HCT116 (cell line): Measurements from ENCODE around the gene CSNK1E.

Experiments used
- CTCF ChIP-seq, 3 experiments: fragments of 200-600 bp in 1 of 3; sonication (generic) in 1 of 3; IDR thresholded peaks in 2 of 3; conservative IDR thresholded peaks in 1 of 3; 2 replicates each; pipeline ENCODE4 v1.5.1; 2012 to 2017; ENCODE audit warnings: low read depth in 2 of 3, low read length in 2 of 3, antibody characterized with exemption in 1 of 3, borderline replicate concordance in 1 of 3, control low read depth in 1 of 3, mild to moderate bottlenecking in 1 of 3, mixed read lengths in 1 of 3, mixed run types in 1 of 3, moderate library complexity in 1 of 3; ENCODE audit not compliant: insufficient read depth in 1 of 3
- POLR2A ChIP-seq: IDR thresholded peaks from 2 replicates; pipeline ENCODE4 v1.7.0; 2011; ENCODE audit warnings: borderline replicate concordance; ENCODE audit not compliant: insufficient read depth, insufficient read length; ENCODE audit errors: extremely low read depth
- POLR2AphosphoS5 ChIP-seq: IDR thresholded peaks from 2 replicates; pipeline ENCODE4 v1.6.1; 2011; ENCODE audit warnings: mild to moderate bottlenecking, low read depth, low read length, moderate library complexity
- RAD21 ChIP-seq: IDR thresholded peaks from 2 replicates; pipeline ENCODE4 v1.6.1; 2012; ENCODE audit warnings: low read depth, mild to moderate bottlenecking
- REST ChIP-seq: IDR thresholded peaks from 2 replicates; pipeline ENCODE4 v1.6.1; 2012; ENCODE audit warnings: low read depth

- TF ChIP-seq POLR2A (no peak), CTCF (IDR thresholded peaks at IDR 0.05 in 2 of 3, conservative IDR thresholded peaks at IDR 0.05 in 1 of 3; ENCODE audit: borderline replicate concordance in 1 of 3, insufficient read depth in 1 of 3, low read depth in 2 of 3, low read length in 2 of 3) (no peak), POLR2AphosphoS5 (no peak), RAD21 (no peak), REST (no peak)
These were observed 26.9 kb downstream of the CSNK1E start for GRCh38 chr22:38290347-38290746.
